ENCODE results near the gene LMF1.
A peak's percentile ranks its signal among the peaks of the same experiment; 100 is the strongest.

LMF1 gene

GRCh38 chr16:917591-918061 lies 53.2 kb downstream of the LMF1 start:
- DNase-seq (ENCODE audit: insufficient read length, low spot score) = no peak
- FAIRE-seq = no peak

- no peak for DNase-seq (ENCODE audit: insufficient read length, low spot score)
- FAIRE-seq = no peak
Measured at GRCh38 chr16:916035-916799, 54.6 kb downstream of the LMF1 start.

- FAIRE-seq (no peak), DNase-seq (ENCODE audit: insufficient read length, low spot score) (no peak)
Measured at GRCh38 chr16:915546-915945, 55.2 kb downstream of the LMF1 start.

GRCh38 chr16:914440-914839 lies 56.3 kb downstream of the LMF1 start:
- DNase-seq (ENCODE audit: insufficient read length, low spot score) = peak; percentile 39
- FAIRE-seq = peak; percentile 100

- no peak for DNase-seq (ENCODE audit: insufficient read length, low spot score)
- FAIRE-seq = no peak
Measured at GRCh38 chr16:913817-914439, 56.9 kb downstream of the LMF1 start.

GRCh38 chr16:912684-913613 lies 57.8 kb downstream of the LMF1 start:
- no peak for DNase-seq (ENCODE audit: insufficient read length, low spot score)
- no peak for FAIRE-seq

- DNase-seq (ENCODE audit: insufficient read length, low spot score) (no peak), FAIRE-seq (no peak)
Measured at GRCh38 chr16:912322-912683, 58.5 kb downstream of the LMF1 start.

- DNase-seq (ENCODE audit: insufficient read length, low spot score) = no peak
- FAIRE-seq = no peak
Measured at GRCh38 chr16:911604-912321, 59.0 kb downstream of the LMF1 start.

GRCh38 chr16:911101-911500 lies 59.7 kb downstream of the LMF1 start:
- DNase-seq (ENCODE audit: insufficient read length, low spot score) (no peak), FAIRE-seq (no peak)

- DNase-seq (ENCODE audit: insufficient read length, low spot score) (no peak), FAIRE-seq (no peak)
Measured at GRCh38 chr16:910181-910580, 60.6 kb downstream of the LMF1 start.

- peak; percentile 59 for FAIRE-seq
Measured at GRCh38 chr16:909281-910000, 61.3 kb downstream of the LMF1 start.

GRCh38 chr16:908526-909155 lies 62.1 kb downstream of the LMF1 start:
- DNase-seq (ENCODE audit: insufficient read length, low spot score) (no peak), FAIRE-seq (no peak)

More at GRCh38 chr16:909281-910000, 61.3 kb downstream of the LMF1 start:
- DNase-seq (ENCODE audit: insufficient read length, low spot score) = no peak

- FAIRE-seq = no peak
- no peak for DNase-seq (ENCODE audit: insufficient read length, low spot score)
Measured at GRCh38 chr16:907842-908241, 62.9 kb downstream of the LMF1 start.

- no peak for DNase-seq (ENCODE audit: insufficient read length, low spot score)
- FAIRE-seq = no peak
Measured at GRCh38 chr16:907361-907760, 63.4 kb downstream of the LMF1 start.

- FAIRE-seq = no peak
- no peak for DNase-seq (ENCODE audit: insufficient read length, low spot score)
Measured at GRCh38 chr16:906296-906695, 64.5 kb downstream of the LMF1 start.

- FAIRE-seq (no peak), DNase-seq (ENCODE audit: insufficient read length, low spot score) (no peak)
Measured at GRCh38 chr16:901715-902601, 68.8 kb downstream of the LMF1 start.

- DNase-seq (ENCODE audit: insufficient read length, low spot score) = no peak
- FAIRE-seq = no peak
Measured at GRCh38 chr16:901149-901548, 69.6 kb downstream of the LMF1 start.

- FAIRE-seq (no peak), DNase-seq (ENCODE audit: insufficient read length, low spot score) (no peak)
Measured at GRCh38 chr16:900211-900610, 70.6 kb downstream of the LMF1 start.

- FAIRE-seq = no peak
Measured at GRCh38 chr16:899683-900060, 71.1 kb downstream of the LMF1 start.

More at GRCh38 chr16:899683-900060, 71.1 kb downstream of the LMF1 start:
- DNase-seq (ENCODE audit: insufficient read length, low spot score) = no peak
